Medulla oblongata (tissue), 1 donor: Measurements from ENCODE around the gene PRR16.

Source experiments
- DNase-seq: peaks from one replicate; pipeline ENCODE4 v3.0.0-alpha.2; 2015; ENCODE audit errors: extremely low spot score

PRR16 gene

GRCh38 chr5:120735076-120735475 is 271.0 kb downstream of the PRR16 start:
- DNase-seq, result no peak
